H1 (cell line): ENCODE measurements around the gene DIP2C. TPM values are rescaled to one million over a fixed set of nuclear protein-coding genes. Genes with fewer than 3 reads are reported as not detected.

Source experiments
- CTCF ChIA-PET: fragments of 300-600 bp; sonication (Branson Sonifier 250); formaldehyde crosslinking; loops from one replicate; lab custom pipeline; 2021; ENCODE audit not compliant: partially characterized antibody; lab: Charles Lee
- POLR2A ChIA-PET: fragments of 300-600 bp; sonication (Branson Sonifier 250); formaldehyde crosslinking; loops from one replicate; lab custom pipeline; 2021; ENCODE audit warnings: inconsistent platforms; ENCODE audit not compliant: partially characterized antibody; lab: Charles Lee
- DNase-seq, 2 experiments: peaks; one replicate each; pipeline versions ENCODE4 v3.0.0 to v3.0.0-alpha.2; 2010 to 2022; ENCODE audit warnings: low spot score in 2 of 2, low read depth in 1 of 2, mixed read lengths in 1 of 2
- FAIRE-seq: peaks from 2 replicates; lab custom pipeline; 2011; peaks lifted over from hg19 to GRCh38; lab: Jason Lieb, UNC
- H2AFZ ChIP-seq: 2 replicates; pipeline ENCODE4 v1.8.1; 2012; ENCODE audit warnings: low read length, inconsistent platforms
- H2AK5ac ChIP-seq: 2 replicates; pipeline ENCODE4 v1.6.1; 2013; ENCODE audit warnings: low read depth, low read length
- H2BK120ac ChIP-seq: replicated peaks from 2 replicates; pipeline ENCODE3; 2013; ENCODE audit warnings: low read depth, low read length, inconsistent platforms
- H2BK12ac ChIP-seq: 2 replicates; pipeline ENCODE4 v1.6.1; 2013; ENCODE audit warnings: low read depth, low read length
- H2BK15ac ChIP-seq: 2 replicates; pipeline ENCODE4 v1.6.1; 2013; ENCODE audit warnings: low read length
- H2BK20ac ChIP-seq: 2 replicates; pipeline ENCODE4 v1.6.1; 2013; ENCODE audit warnings: low read length
- H2BK5ac ChIP-seq: 2 replicates; pipeline ENCODE4 v1.6.1; 2013; ENCODE audit warnings: low read depth, low read length
- H3K14ac ChIP-seq: 2 replicates; pipeline ENCODE4 v1.6.1; 2013; ENCODE audit warnings: inconsistent platforms; ENCODE audit not compliant: insufficient read length
- H3K18ac ChIP-seq: 2 replicates; pipeline ENCODE4 v1.6.1; 2013; ENCODE audit warnings: low read length; ENCODE audit errors: extremely low read depth
- H3K23ac ChIP-seq: 2 replicates; pipeline ENCODE4 v1.6.1; 2013; ENCODE audit warnings: inconsistent platforms; ENCODE audit not compliant: insufficient read length
- H3K23me2 ChIP-seq: 2 replicates; pipeline ENCODE4 v1.6.1; 2013; ENCODE audit warnings: low read depth, low read length
- H3K27ac ChIP-seq: 2 replicates; pipeline ENCODE4 v1.6.1; 2011; ENCODE audit warnings: low read depth, low read length, inconsistent platforms
- H3K27me3 ChIP-seq, 4 experiments: replicated peaks in 1 of 4; 1 replicate in 1 of 4; 2 replicates in 3 of 4; pipeline versions ENCODE4 v1.6.1 to v1.8.1; 2011 to 2013; ENCODE audit warnings: low read length in 3 of 4, mild to moderate bottlenecking in 3 of 4, inconsistent platforms in 2 of 4, mixed read lengths in 2 of 4, moderate library complexity in 1 of 4; ENCODE audit not compliant: control insufficient read depth in 3 of 4, insufficient read depth in 3 of 4; ENCODE audit errors: extremely low read depth in 1 of 4
- H3K36me3 ChIP-seq, 4 experiments: 2 replicates each; pipeline versions ENCODE4 v1.6.1 to v1.8.1; 2011 to 2013; ENCODE audit warnings: mild to moderate bottlenecking in 4 of 4, low read length in 3 of 4, moderate library complexity in 2 of 4, control low read depth in 1 of 4, inconsistent platforms in 1 of 4; ENCODE audit not compliant: insufficient read depth in 4 of 4, control insufficient read depth in 2 of 4
- H3K4ac ChIP-seq: replicated peaks from 2 replicates; pipeline ENCODE3; 2013; ENCODE audit warnings: low read length, low read depth, mixed read lengths, inconsistent platforms; ENCODE audit not compliant: insufficient read length
- H3K4me1 ChIP-seq, 4 experiments: replicated peaks in 1 of 4; 1 replicate in 1 of 4; 2 replicates in 3 of 4; pipeline versions ENCODE4 v1.6.1 to v1.8.1; 2011 to 2013; ENCODE audit warnings: low read length in 3 of 4, inconsistent platforms in 2 of 4, mixed read lengths in 1 of 4; ENCODE audit not compliant: insufficient read depth in 4 of 4, control insufficient read depth in 3 of 4
- H3K4me2 ChIP-seq, 2 experiments: 2 replicates each; pipeline versions ENCODE4 v1.6.1 to v1.8.1; 2011 to 2013; ENCODE audit warnings: low read depth in 2 of 2, low read length in 2 of 2, control low read depth in 1 of 2, inconsistent platforms in 1 of 2, mild to moderate bottlenecking in 1 of 2; ENCODE audit not compliant: insufficient read depth in 1 of 2
- H3K4me3 ChIP-seq, 4 experiments: fragments of 200-600, 300-600 bp in 1 of 4; sonication (generic), shearing (Covaris generic), sonication (Bioruptor Twin) in 1 of 4; 2 replicates each; pipeline versions ENCODE4 v1.5.1 to v1.8.1; 2011 to 2016; ENCODE audit warnings: low read length in 4 of 4, low read depth in 3 of 4, control low read depth in 2 of 4, inconsistent platforms in 2 of 4, mild to moderate bottlenecking in 2 of 4, mixed read lengths in 1 of 4, moderate library complexity in 1 of 4; ENCODE audit not compliant: insufficient read depth in 2 of 4; ENCODE audit errors: extremely low read depth in 1 of 4
- H3K56ac ChIP-seq: replicated peaks from 2 replicates; pipeline ENCODE3; 2013; ENCODE audit warnings: low read depth, mild to moderate bottlenecking, mixed read lengths, low read length, inconsistent platforms; ENCODE audit not compliant: insufficient read length
- H3K79me1 ChIP-seq: 2 replicates; pipeline ENCODE4 v1.6.1; 2013; ENCODE audit warnings: low read depth, low read length, control low read depth
- H3K79me2 ChIP-seq, 2 experiments: 2 replicates each; pipeline versions ENCODE4 v1.6.1 to v1.8.1; 2012 to 2013; ENCODE audit warnings: low read length in 2 of 2, mild to moderate bottlenecking in 2 of 2, inconsistent platforms in 1 of 2; ENCODE audit not compliant: insufficient read depth in 2 of 2, control insufficient read depth in 1 of 2
- H3K9ac ChIP-seq, 4 experiments: replicated peaks in 1 of 4; 1 replicate in 1 of 4; 2 replicates in 3 of 4; pipeline versions ENCODE4 v1.6.1 to v1.8.1; 2011 to 2013; ENCODE audit warnings: low read depth in 3 of 4, low read length in 3 of 4, control low read depth in 2 of 4, mild to moderate bottlenecking in 2 of 4, moderate library complexity in 2 of 4, inconsistent platforms in 1 of 4; ENCODE audit errors: extremely low read depth in 1 of 4
- H3K9me3 ChIP-seq, 2 experiments: 2 replicates each; pipeline versions ENCODE4 v1.6.1 to v1.8.1; 2012 to 2013; ENCODE audit warnings: mild to moderate bottlenecking in 2 of 2, moderate library complexity in 2 of 2, control low read depth in 1 of 2, inconsistent platforms in 1 of 2, low read depth in 1 of 2, low read length in 1 of 2, mixed read lengths in 1 of 2; ENCODE audit not compliant: insufficient read depth in 2 of 2
- H4K20me1 ChIP-seq, 2 experiments: replicated peaks in 1 of 2; 2 replicates each; pipeline versions ENCODE3 to v1.8.1; 2011 to 2013; ENCODE audit warnings: inconsistent platforms in 2 of 2, low read length in 2 of 2, mild to moderate bottlenecking in 1 of 2; ENCODE audit not compliant: insufficient read depth in 2 of 2, control insufficient read depth in 1 of 2
- H4K5ac ChIP-seq: 2 replicates; pipeline ENCODE4 v1.6.1; 2013; ENCODE audit warnings: low read length, low read depth, mixed read lengths, inconsistent platforms; ENCODE audit not compliant: insufficient read length
- H4K8ac ChIP-seq: 2 replicates; pipeline ENCODE4 v1.8.0; 2013; ENCODE audit warnings: mild to moderate bottlenecking, moderate library complexity, low read length, inconsistent platforms; ENCODE audit not compliant: insufficient read depth; ENCODE audit errors: extremely low read depth
- H4K91ac ChIP-seq: replicated peaks from 2 replicates; pipeline ENCODE3; 2013; ENCODE audit warnings: low read length, mixed read lengths, inconsistent platforms; ENCODE audit not compliant: insufficient read length
- ATF2 ChIP-seq: IDR thresholded peaks from 2 replicates; pipeline ENCODE4 v1.6.1; 2012; ENCODE audit warnings: low read length, inconsistent platforms
- E2F6 ChIP-seq: IDR thresholded peaks from 2 replicates; pipeline ENCODE4 v1.6.1; 2012; ENCODE audit warnings: inconsistent platforms
- JUN ChIP-seq: IDR thresholded peaks from 2 replicates; pipeline ENCODE4 v1.6.1; 2011; ENCODE audit warnings: low read depth, mild to moderate bottlenecking, improper control_type of control experiment, low read length
- MAFK ChIP-seq: IDR thresholded peaks from 2 replicates; pipeline ENCODE4 v1.6.1; 2012; ENCODE audit warnings: low read depth, mild to moderate bottlenecking, improper control_type of control experiment, low read length
- MAX ChIP-seq: IDR thresholded peaks from 2 replicates; pipeline ENCODE4 v1.6.1; 2012; ENCODE audit warnings: inconsistent platforms
- NRF1 ChIP-seq: IDR thresholded peaks from 2 replicates; pipeline ENCODE4 v1.6.1; 2011; ENCODE audit warnings: mild to moderate bottlenecking, low read depth, low read length, improper control_type of control experiment
- POLR2A ChIP-seq, 2 experiments: IDR thresholded peaks; 1 replicate in 1 of 2; 2 replicates in 1 of 2; pipeline ENCODE4 v1.6.1; 2011; ENCODE audit warnings: low read depth in 2 of 2, low read length in 2 of 2, mild to moderate bottlenecking in 2 of 2; ENCODE audit errors: control extremely low read depth in 1 of 2
- ZNF274 ChIP-seq: IDR thresholded peaks from 2 replicates; pipeline ENCODE4 v1.7.0; 2012; ENCODE audit warnings: low read length, borderline replicate concordance; ENCODE audit errors: extremely low read depth
- whole genome bisulfite sequencing, 2 experiments: shearing (Covaris generic) in 1 of 2; methylation state at CpG; one replicate each; pipeline versions ENCODE4 v1.1.6 to v1.1.7; 2013 to 2015; ENCODE audit warnings: low lambda C conversion rate in 2 of 2, mixed read lengths in 2 of 2, inconsistent platforms in 1 of 2, low coverage in 1 of 2, missing lambda C conversion rate in 1 of 2; ENCODE audit not compliant: insufficient replicate concordance in 2 of 2, insufficient coverage in 1 of 2, insufficient read length in 1 of 2; ENCODE audit errors: extremely low coverage in 1 of 2, missing lambda C conversion rate in 1 of 2; 5-methylcytosine and 5-hydroxymethylcytosine counted together
- polyA plus RNA-seq, 7 experiments: library from polyadenylated mRNA; depleted of rRNA in 3 of 7; stranded (reverse) in 5 of 7; unstranded in 2 of 7; fragments of >200 nt in 5 of 7; fragments of 200-250 nt in 2 of 7; gene quantifications; 1 replicate in 5 of 7; 2 replicates in 1 of 7; 4 replicates in 1 of 7; pipeline versions ENCODE4 v1.2.1 to v1.2.3, GENCODE V29; 2011 to 2013; ENCODE audit warnings: missing spikeins in 2 of 7, mixed read lengths in 2 of 7
- total RNA-seq: library from RNA; stranded (reverse); fragmentation: NEBNext Ultra II Directional; extraction: Animal tissue kit (Norgen Biotek cat#: 25700); gene quantifications from 2 replicates; pipeline ENCODE4 v1.2.1, GENCODE V29; 2021

Gene DIP2C
- total and polyA plus RNA-seq, 2 of the 8 experiments (the other 6 are each of a cell fraction or from before 2014, with no cell fraction given): 3.8 to 9.3 TPM

- Histone ChIP-seq H3K4me3 (peak overlapping the region in 2 of 4 experiments; percentile 5 to 43; a peak in 2 of 8 replicates), H3K27ac (no peak overlapping the region)
- DNase-seq: peak in 1 of 2 experiments; percentile 51
Observed at GRCh38 chr10:484925-485661, 204.4 kb downstream of the DIP2C start.

More at GRCh38 chr10:484925-485661, 204.4 kb downstream of the DIP2C start:
- H3K4me1 ChIP-seq: peaks cover 2 to 15% (median 4%) of the 10 kb centered on the region in 4 experiments; a peak in 5 of 7 replicates
- TF ChIP-seq ZNF274 (no peak), MAFK (no peak), MAX (no peak), ATF2 (no peak), E2F6 (no peak), NRF1 (no peak), POLR2A (IDR thresholded peaks at IDR 0.05; ENCODE audit: control extremely low read depth in 1 of 2, low read depth in 2 of 2, low read length in 2 of 2) (no peak), JUN (no peak)
- TF ChIP-seq, all 59 proteins: peak for 0
- Histone ChIP-seq H4K20me1 (peaks cover 0 to 12% of the 10 kb centered on the region in 2 experiments), H3K56ac (no peak overlapping the region), H3K14ac (no peak overlapping the region), H3K36me3 (no peaks in the 10 kb centered on the region), H4K5ac (no peak overlapping the region), H3K27me3 (no peaks in the 10 kb centered on the region; a peak in 2 of 7 replicates), H3K79me1 (peaks cover 3% of the 10 kb centered on the region; the same call in 1 of the 2 replicates), H3K18ac (peak overlapping the region; percentile 13; the same call in 1 of the 2 replicates), H3K79me2 (no peaks in the 10 kb centered on the region), H3K4me2 (peak overlapping the region in 1 of 2 experiments; percentile 39; a peak in 2 of 4 replicates), H2AFZ (no peak overlapping the region), H2BK120ac (no peak overlapping the region), H2BK15ac (no peak overlapping the region), H3K4ac (no peak overlapping the region), H3K23me2 (no peaks in the 10 kb centered on the region; the same call in 1 of the 2 replicates), H2BK20ac (no peak overlapping the region), H3K9me3 (no peaks in the 10 kb centered on the region), H4K8ac (no peak overlapping the region), H4K91ac (no peak overlapping the region), H2BK12ac (no peak overlapping the region), H3K23ac (no peak overlapping the region), H3K9ac (no peak overlapping the region), H2AK5ac (no peak overlapping the region), H2BK5ac (0 out of 2 replicates have a peak overlapping the region, but pooled peaks have one; percentile 54)
- WGBS, 2 experiments: 76% methylated on average over 31 of the region's 31 CpGs; no CpG with 5 or more reads in 1 of the 2 experiments
- no peak for FAIRE-seq
- POLR2A ChIA-PET: no interaction called here
- CTCF ChIA-PET: interaction anchor here (0.7 kb wide), 1 partner anchor 26 kb away, joined by 3 read pairs; no protein-coding TSS in a partner anchor
